ENCODE data around the gene DCDC2.
"Not testable (repeated sequence)": the region's sequence is repeated elsewhere in the genome, so short reads cannot be mapped to it uniquely, and the experiment has no call there.

The DCDC2 gene

GRCh38 chr6:24324617-24325016 lies 33.2 kb downstream of the DCDC2 start:
- DNase-seq (ENCODE audit: low spot score), result no peak

DNA sequence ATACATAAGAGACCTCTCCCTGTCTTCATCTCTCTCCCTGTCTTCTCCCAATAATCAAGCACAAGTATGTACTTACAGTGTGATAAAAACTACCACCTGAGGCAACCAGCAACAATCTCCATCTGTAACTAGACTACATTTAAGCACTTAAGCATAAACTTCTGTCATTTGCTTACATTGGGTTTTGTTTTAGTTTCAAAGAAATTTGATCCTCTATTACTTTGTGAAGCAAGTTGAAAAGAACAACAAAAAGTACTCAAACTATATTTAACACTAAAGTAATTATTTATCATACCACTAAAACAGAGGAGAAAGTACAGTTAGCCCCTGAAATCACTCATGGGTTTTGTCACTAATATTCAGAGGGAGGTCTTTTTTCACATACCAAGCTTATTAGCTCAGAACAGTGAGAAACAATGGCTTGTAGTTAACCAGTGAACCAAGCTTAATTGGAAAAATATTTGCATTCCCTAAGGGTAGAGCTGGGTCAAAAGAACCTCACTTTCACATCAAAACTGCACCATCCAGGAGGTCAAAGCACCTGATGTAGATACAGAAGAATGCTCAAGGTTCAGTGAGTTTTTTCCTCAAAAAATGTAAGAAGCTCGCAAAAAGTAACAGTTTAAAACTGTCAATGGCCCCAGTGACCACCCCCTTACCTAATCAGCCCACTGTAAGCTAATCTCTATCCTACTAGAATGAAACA lies 34.1 kb downstream of the DCDC2 start:
- no peak for DNase-seq (ENCODE audit: low spot score)

GRCh38 chr6:24322924-24323323 lies 34.9 kb downstream of the DCDC2 start:
- DNase-seq (ENCODE audit: low spot score), result no peak

- not testable (repeated sequence) for DNase-seq (ENCODE audit: low spot score)
Measured at GRCh38 chr6:24322446-24322845, 35.4 kb downstream of the DCDC2 start.

GRCh38 chr6:24321538-24322162 lies 36.2 kb downstream of the DCDC2 start:
- no peak for DNase-seq (ENCODE audit: low spot score)

DNA sequence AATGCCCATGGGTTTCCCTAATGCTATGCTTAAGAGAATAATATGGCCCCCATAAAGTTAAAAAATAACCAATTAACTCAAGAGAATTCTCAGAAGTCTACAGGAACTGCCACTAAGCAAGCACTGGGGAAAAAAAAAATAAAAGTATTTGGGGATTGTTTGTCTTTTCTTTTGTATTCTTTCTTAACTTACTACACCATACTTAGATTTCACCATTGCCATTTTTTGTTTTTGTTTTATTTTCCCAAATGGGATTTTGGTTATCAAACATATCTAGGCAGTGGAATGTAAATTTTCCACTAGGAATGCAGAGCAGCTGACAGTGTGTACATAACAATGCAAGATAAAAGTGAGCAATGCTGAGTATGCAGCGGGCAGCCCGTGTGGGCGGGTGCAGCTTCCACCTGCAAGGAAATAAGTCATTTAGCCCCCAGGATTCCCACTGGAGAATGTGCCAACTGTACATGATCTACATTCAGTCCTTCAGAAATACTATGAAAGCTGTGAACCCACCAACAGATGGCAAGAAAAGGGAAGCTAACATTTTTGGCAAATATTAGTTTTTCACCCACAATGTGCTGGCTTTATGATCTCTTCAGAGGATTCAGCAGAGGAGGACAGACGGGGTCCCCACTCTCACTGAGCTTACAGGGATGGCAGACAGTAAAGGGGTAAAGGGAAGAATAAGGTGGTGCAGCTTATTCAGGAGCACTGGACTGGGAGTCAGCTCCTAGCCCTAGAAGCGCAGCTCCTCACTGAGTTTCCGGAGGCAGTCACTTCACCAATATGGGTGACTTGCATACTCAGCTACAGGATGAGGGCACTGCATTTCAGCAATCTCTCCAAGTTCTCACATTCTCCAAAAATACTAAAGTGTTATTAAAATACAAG lies 44.4 kb downstream of the DCDC2 start:
- no peak for DNase-seq (ENCODE audit: low spot score)

- DNase-seq (ENCODE audit: low spot score), result not testable (repeated sequence)
Measured at GRCh38 chr6:24311775-24312174, 46.1 kb downstream of the DCDC2 start.

- no peak for DNase-seq (ENCODE audit: low spot score)
Measured at GRCh38 chr6:24307881-24308280, 50.0 kb downstream of the DCDC2 start.

GRCh38 chr6:24306936-24307335 lies 50.9 kb downstream of the DCDC2 start:
- no peak for DNase-seq (ENCODE audit: low spot score)

GRCh38 chr6:24306038-24306437 lies 51.8 kb downstream of the DCDC2 start:
- DNase-seq (ENCODE audit: low spot score), result no peak

- DNase-seq (ENCODE audit: low spot score), result no peak
Measured at GRCh38 chr6:24296944-24297343, 60.9 kb downstream of the DCDC2 start.

DNA sequence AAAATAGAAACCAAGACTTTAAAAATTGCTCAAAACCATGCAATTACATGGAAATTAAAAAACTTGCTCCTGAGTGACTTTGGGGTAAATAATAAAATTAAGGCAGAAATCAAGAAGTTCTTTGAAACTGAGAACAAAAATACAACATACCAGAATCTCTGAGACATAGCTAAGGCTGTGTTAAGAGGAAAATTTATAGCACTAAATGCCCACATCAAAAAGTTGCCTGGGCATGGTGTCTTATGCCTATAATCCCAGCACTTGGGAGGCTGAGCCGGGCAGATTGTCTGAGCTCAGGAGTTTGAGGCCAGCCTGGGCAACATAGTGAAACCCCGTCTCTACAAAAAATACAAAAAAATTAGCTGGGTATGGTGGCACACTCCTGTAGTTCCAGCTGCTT lies 64.0 kb downstream of the DCDC2 start:
- DNase-seq (ENCODE audit: low spot score), result not testable (repeated sequence)

GRCh38 chr6:24287239-24287638 lies 70.6 kb downstream of the DCDC2 start:
- DNase-seq (ENCODE audit: low spot score), result no peak

DNA sequence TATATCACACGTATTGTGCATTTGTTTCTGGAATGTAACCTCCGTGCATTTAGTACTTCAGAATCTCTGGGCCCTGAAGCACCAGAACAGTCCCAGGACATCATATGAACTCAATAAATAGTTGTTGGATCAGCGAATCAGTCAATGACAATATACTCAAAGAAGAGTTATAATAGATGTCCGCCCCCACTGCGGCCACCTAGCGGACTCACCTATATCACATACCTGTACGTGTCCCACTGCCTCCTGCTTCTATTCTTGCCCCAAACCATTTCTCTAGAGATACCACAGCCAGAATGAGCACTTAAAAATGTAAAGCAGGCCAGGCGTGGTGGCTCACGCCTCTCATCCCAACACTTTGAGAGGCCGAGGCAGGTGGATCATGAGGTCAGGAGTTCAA lies 73.9 kb downstream of the DCDC2 start:
- DNase-seq (ENCODE audit: low spot score), result no peak

GRCh38 chr6:24283043-24283985 lies 74.5 kb downstream of the DCDC2 start:
- peak; percentile 61 for DNase-seq (ENCODE audit: low spot score)

DNA sequence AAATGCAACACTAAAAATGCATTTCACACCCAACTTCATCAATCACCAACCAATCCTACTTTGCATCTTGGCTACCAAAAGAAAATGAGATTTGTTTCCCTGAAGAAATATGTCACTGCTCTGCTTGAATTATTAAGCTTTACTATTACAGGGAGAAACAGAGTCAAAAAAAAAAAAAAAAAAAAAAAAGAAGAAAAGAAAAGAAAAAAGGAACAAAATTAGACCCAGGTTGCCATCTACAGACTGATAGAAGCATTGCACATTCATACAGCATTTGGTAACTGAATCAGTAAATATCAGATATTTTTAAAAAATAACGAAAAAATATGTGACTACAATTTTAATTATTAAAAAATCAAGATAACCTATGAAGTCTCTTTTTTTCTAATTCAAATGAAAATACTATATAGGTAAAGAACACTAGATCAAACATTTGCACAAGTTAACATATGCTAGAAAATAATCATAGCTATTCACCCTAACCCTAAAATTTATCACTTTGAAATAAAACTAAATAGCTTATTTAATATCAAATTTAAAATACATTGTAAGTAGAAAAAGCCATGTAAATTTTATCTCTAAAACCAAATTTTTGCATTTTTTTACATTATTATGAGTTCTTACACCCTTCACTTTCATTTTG lies 83.3 kb downstream of the DCDC2 start:
- no peak for DNase-seq (ENCODE audit: low spot score)

DNA sequence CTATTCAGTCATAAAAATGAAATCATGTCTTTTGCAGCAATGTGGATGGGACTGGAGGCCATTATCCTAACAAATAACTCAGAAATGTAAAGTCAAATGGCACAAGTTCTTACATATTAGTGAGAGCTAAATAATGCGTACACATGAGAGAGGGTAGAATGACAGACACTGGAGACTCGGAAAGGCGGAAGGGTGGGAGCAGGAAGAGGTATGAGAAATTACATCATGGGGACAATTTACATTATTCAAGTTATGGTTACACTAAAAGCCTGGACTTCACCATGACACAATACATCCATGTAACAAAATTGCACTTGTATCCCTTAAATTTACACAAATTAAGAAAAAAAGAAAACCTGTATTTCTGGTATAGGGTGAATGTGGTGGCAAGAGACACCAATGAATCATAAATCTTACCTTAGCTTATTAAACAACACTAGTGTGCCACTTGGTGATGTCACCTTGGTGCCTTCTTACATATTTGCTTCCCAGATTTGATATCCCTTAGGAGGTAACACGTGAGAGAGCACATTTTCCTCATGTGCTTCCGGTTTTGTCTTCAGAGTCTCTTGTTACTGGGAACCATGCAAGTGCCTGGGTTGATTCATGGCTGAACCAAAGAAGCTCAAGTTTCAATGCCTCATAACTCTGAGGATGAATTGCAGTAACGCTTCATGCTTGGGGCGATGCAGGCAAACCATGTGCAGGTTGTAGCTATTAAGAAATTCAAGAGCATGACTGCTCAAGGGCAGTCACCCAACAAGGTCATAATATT lies 84.6 kb downstream of the DCDC2 start:
- DNase-seq (ENCODE audit: low spot score), result no peak

- no peak for DNase-seq (ENCODE audit: low spot score)
Measured at GRCh38 chr6:24272553-24272952, 85.3 kb downstream of the DCDC2 start.

GRCh38 chr6:24272148-24272547 lies 85.7 kb downstream of the DCDC2 start:
- DNase-seq (ENCODE audit: low spot score), result no peak

DNA sequence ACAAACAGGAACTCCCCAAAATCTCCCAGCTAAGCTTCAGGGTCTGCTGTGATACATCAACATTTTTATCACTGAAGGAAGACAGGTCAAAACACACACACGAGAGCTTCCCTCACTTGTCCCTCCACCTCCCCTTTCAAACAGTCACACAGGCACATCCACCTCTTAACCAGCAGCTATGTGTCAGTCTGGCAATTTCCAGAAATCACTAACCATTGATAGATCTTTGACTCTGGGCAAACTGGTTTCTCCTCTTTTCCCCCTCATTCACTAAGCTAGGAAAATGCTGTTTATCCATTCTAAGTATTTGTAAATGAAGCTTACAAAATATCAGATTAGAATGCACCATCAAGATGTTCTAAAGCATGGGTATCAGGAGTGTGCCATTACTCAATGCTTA lies 87.8 kb downstream of the DCDC2 start:
- DNase-seq (ENCODE audit: low spot score), result no peak

All from HuH-7.5 (cell line).